Endometrial microvascular endothelial cells (primary cell): ENCODE data around the gene C4orf51. TPM values are rescaled to one million over a fixed set of nuclear protein-coding genes. Genes with fewer than 3 reads are reported as not detected.

ENCODE experiments used
- in situ Hi-C: cut with HindIII; loops from 2 replicates; pipeline ENCODE4 v1.10.0; 2017; ENCODE audit warnings: low sequenced_read_pairs, low pct_unique_long_range_greater_than_20kb; ENCODE audit errors: inconsistent ontology term
- total RNA-seq: library from RNA; depleted of rRNA; stranded (reverse); fragments of >200 nt; gene quantifications from one replicate; pipeline ENCODE4 v1.2.3, GENCODE V29; 2015; ENCODE audit errors: inconsistent ontology term

Gene C4orf51
- total RNA-seq, 1 donor from 2014 or later = not detected

DNA sequence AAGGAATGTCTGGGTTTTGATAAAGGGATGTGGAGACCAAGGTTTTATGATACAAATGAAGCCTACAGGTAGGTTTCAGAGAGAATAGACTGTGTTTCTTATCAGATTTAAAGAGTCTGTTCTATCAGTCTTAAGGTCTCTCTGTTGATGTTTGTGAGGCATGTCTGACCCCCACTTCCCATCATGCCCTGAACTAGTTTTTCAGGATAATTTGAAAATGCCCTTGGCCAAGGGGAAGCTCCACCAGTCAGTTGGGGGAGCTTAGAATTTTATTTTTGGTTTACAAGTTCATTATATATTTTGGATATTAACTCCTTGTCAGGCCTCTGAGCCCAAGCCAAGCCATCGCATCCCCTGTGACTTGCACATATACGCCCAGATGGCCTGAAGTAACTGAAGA lies 18.6 kb downstream of the C4orf51 start:
- in situ Hi-C loops = no loop called here

- in situ Hi-C loops = no loop called here
These were observed 24.0 kb downstream of the C4orf51 start for GRCh38 chr4:145703850-145704497.

DNA sequence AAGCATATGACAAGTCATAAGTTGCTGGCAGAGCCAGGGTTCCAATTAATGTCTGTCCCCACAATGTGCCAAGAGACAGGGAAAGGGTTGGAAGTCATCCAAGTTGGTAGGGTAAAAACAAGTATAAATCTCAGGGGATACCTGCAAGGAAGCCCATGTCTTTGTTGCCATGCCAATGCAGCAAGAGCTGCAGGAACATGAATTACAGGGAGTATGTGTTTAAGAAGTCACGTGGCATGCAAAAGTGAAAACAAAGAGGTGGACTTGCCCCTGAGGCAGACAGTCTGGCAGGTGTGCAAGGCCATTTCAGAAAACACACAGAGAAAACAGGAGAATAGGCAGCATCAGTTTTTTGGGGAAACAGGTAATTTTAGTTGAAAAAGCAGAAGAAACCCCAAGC lies 29.4 kb downstream of the C4orf51 start:
- in situ Hi-C loops = no loop called here

DNA sequence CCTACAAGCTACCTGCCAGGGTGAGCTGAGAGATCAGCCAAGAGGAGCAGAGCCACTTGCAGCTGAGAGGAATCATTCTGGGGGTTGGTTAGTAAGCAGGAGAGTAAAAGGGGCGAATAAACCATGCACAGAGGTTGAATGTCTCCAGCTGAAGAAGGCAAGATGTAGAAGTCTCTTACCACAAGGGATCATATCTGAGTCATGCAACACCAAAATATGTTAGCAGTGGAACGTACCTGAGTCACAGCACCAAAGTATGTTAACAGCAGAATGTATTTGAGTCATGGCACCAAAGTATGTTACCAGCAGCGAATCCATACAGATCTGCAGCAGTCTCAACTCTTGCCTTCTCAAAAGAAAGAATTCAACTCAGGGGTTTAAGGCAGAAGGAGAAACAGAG lies 29.9 kb downstream of the C4orf51 start:
- in situ Hi-C loops = no loop called here

GRCh38 chr4:145716200-145716599 lies 36.3 kb downstream of the C4orf51 start:
- in situ Hi-C loops = no loop called here

DNA sequence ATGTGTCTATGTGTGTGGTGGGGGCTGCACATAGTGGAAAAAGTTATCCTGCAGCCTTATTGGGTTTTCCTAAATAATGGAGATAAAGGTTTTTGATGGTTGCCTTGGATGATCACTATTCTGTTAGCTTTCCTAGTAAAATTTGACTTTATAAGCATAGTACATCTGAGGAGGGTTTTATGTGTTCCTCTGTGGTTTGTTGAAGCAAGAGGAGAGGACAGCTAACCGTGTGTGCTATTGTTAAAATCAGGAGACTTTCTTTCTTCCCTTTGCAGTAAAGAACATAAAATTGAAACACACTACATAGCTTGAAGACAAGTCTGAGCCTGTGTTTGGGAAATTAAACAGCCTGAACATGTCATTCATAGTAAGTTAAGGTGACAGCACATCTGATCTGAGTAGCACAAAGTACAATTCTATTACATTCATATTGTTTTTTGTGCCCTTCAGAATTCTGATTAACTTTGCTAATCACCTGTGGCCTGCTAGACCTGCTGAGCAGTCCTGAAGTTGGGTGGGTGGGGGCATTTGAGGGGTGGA lies 36.8 kb downstream of the C4orf51 start:
- in situ Hi-C loops = no loop called here

GRCh38 chr4:145719752-145720624 lies 40.0 kb downstream of the C4orf51 start:
- in situ Hi-C loops = no loop called here

- in situ Hi-C loops = no loop called here
These were observed 40.7 kb downstream of the C4orf51 start for GRCh38 chr4:145720656-145721055.

- in situ Hi-C loops = no loop called here
These were observed 42.6 kb downstream of the C4orf51 start for GRCh38 chr4:145722561-145722960.

DNA sequence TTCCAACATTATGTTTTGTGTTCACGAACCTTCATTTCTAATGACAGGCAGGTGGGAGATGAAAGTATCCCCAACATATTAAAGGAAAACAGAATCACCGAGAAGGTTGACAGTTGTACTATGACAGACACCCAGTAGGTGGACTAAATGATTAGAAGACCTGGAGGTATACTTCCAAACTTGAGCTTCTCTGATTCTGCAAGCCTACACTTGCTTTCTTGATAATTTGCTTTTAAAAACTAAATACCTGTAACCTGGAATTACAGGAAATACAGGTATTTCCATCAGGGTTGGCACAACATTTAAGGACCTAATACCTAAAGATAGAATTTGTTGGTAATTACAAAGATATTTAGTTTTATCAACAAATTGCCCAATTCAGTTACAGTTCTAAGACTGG lies 43.4 kb downstream of the C4orf51 start:
- in situ Hi-C loops = no loop called here

GRCh38 chr4:145730026-145730425 lies 50.1 kb downstream of the C4orf51 start:
- in situ Hi-C loops = no loop called here

GRCh38 chr4:145731028-145731427 lies 51.1 kb downstream of the C4orf51 start:
- in situ Hi-C loops = no loop called here

DNA sequence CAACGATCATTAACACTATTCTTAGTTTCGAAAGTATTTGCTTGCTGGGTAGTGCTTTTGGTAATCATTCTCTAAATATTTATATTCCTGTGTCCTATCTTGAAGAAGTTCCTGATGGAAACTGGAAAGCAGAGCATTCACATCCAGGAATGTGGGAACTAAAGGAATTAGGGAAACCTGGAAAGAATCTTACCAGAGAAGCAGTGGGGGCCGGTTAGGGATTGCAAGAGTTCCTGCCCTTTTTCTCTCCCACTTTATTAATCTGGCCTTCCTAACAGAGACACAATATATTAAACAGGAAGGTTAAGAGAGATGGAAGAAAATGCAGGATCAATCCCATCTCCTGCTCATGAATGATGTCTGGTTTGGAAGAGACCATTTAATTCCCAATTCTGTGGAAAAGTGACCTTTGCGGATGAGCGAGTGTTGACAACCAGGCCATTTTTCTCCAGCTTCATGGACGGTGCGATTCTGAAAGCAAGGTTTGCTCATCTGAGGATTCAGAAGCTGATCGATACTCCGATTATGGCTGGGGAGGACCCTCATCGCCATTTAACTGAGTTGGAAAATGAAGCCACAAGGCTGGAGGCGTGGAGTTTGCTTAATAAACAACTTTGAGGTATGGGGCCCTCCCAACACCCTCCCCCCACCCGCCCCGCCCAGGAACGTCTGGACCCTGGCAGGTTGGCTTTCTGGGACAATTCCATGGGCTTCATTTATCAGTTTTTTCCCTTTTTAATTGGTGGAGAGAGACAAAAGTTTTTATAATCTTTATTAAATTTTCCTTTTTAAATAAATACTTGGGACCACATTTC lies 52.3 kb downstream of the C4orf51 start:
- in situ Hi-C loops = no loop called here

DNA sequence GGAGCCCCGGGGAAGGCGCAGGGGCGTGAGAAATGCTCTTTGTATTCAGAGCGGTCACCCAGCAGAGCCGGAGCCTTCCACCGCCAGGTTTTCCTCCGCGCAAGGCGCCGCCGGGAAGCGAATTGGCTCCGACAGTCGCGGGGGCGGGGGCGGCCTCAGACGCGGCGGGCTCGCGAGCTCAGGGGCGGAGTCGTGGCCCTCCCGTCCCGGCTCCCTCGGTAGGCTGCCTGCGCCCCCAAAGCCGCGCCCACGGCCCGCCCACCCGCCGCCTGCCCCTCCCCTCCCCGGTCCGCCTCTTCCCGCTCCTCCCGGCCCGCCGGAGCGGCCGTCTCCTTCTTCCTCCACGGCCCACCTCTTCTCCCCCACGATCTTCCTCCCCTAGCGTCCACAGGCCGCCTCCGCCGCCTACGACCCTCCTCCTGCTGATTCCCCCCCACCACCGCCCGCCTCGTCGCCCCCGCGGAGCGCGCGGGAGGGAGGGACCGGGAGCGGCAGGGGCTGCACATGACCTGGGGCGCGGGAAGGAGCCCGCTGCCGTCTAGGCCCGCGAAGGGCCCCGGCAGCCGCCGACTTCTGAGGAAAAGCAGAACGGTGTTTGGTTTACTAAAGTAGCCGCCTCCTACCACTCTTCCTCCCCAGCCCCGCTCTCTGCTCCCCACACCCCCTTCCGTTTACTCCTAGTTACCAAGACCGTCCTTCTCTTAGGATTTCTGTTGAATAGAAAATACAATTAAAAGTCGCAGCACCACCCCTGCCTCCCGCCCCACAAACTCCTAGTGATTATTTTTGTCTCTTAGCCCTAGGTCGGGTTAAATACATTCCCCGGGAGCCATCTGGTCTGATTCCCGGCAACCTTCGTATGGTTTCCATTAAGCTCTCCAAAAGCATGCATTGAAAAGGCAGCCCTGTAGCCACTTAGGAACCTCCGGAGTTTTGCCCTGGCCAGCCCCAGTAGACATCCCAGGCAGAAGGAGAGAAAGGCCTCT lies 53.2 kb downstream of the C4orf51 start:
- in situ Hi-C loops = no loop called here

- in situ Hi-C loops = no loop called here
These were observed 54.1 kb downstream of the C4orf51 start for GRCh38 chr4:145734031-145734430.

DNA sequence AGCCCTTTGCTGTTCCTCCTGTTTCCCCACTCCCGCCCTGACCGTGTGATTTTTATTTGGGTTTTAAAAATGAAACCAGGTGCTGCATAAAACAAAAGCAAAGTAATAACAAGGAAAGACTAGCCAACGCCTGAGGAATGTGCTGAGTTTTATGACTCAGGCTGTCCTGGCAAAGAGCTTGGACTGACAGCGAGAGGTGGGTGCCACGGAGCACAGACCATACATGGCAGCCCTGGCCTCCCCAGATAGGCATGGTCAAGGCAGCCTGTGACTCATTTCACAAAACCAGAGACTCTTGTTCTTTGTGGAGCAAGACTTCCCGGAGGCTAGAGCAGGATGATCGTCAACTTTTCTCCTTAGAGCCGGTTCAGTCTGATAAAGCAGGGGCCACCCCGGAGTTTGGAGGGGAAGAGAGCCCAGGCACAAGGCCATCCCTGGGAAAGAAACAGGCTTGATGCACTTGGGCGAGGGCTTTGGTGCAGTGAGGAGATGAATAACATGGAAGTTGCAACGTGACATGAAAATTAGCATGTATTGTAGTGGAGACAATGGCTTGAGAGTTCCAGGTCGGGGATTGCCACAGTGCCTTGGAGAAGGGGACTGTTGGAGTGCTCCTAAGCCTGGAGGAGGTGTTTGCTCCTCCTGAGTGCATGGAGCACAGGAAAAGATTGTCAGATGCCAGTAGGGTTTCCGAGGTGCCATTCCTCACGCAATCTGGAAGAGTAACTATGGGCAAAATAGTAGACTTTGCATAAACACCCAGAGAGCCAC lies 54.8 kb downstream of the C4orf51 start:
- in situ Hi-C loops = no loop called here

- in situ Hi-C loops = no loop called here
These were observed 55.4 kb downstream of the C4orf51 start for GRCh38 chr4:145735347-145735675.

- in situ Hi-C loops = no loop called here
These were observed 55.9 kb downstream of the C4orf51 start for GRCh38 chr4:145735827-145736226.
